GM18873 (cell line): ENCODE measurements around the gene SLC6A18.
"Not testable (repeated sequence)": the region's sequence is repeated elsewhere in the genome, so short reads cannot be mapped to it uniquely, and the experiment has no call there.

Experiments
- ATAC-seq: cut with Tn5 transposase; IDR thresholded peaks from one replicate; pipeline ENCODE4 v1.9.1; 2021; ENCODE audit warnings: mild to moderate bottlenecking, moderate library complexity, moderate number of reproducible peaks; ENCODE audit not compliant: unreplicated experiment, low FRiP score

The SLC6A18 gene

DNA sequence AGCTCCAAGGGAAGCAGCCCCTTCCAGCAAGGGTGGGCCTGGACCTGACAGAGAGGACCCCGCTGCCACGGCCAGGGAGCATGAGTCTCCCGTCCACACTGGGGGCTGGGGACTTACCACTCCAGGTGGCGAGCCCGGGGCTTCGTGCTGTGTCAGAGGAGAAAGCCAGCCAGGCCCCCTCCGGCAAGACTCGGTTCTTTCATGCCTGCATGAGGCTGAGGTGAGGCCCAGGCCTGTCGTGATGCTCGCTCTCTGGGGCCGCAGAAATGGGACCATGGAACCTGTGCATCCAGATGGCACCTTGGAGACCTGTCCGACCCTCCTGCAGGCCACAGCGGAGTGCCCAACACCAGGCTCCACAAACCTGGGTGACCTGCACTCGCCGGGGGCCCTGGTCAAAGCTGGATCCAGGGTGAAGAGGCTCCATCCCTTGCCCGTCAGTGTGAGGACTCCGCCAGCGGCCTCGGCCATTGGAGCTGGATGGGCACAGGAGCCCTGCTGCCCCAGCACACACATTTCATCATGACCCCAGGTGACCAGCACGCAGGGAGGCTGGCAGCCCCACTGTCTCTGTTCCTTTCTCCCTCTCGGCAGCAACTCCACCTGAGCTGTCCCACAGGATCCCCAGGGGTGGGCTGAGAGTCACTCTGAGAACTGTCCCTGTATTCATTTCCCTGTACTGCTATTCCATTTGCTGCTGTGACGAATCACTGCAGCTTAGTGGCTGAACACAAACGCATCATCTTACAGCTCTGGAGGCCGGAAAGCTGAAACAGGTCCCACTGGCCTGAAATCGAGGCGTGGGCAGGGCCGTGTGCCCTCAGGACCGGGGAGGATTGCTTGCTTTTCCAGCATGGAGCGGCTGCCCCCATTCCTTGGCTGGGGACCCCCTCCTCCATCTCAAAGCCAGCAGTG, 24.4 kb downstream of the SLC6A18 start:
- ATAC-seq, result no peak

DNA sequence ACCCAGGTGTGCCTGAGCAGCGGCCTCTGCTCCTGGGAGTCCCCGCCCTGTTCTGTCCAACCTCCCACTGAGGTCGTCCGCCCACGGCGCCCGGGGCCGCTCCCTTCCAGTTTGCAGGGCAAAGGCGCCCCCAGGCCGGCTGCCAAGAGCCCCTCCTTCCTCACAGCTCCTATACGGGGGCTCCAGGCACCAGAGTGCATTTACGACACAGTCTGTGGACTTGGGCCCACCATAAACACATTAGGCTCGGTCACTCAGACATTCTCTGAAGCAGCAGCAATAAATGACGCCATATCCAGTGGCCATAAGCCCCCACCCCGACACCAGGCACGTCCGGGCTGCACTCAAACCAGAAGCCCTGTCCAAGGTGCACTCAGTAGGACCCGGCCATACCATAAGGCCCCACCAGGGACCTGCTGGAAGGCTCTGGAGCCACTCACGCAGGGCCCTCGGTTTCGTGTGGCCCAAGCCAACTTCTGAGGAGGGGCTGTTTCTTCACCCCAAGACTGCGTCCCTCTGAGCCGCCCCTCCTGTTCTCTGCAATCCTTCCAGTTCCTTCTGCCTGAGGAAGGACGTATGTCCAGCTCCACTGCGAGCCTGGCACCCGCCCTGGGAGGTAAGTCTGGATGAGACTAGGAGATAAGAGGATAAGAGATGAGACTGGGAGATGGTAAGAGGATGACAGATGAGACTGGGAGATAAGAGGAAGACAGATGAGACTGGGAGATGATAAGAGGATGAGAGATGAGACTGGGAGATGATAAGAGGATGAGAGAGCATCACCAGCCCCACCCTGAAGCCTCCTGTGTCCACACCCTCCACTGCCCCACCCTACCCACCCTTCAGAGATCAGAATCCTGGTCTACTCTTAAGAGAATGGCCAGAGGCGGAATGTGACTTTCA, 26.7 kb downstream of the SLC6A18 start:
- ATAC-seq, result no peak

DNA sequence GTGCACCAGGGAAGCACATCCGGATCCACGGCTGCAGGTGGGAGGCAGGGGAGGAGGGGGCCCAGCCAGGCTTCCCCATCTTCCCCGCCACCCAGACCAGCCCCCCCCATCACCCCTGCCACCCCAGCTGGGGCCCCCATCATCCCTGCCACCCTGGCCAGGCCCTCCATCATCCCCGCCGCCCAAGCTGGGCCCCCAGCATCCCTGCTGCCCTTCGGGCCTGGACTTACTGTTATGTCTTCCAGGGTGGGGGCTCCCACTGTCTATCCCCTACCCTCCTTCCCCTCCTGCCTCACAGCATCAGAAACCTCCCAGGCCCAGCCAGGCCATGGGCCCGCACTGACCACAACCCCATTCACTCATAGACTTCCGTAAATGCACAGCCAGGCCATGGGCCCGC, 27.5 kb downstream of the SLC6A18 start:
- ATAC-seq, result no peak

DNA sequence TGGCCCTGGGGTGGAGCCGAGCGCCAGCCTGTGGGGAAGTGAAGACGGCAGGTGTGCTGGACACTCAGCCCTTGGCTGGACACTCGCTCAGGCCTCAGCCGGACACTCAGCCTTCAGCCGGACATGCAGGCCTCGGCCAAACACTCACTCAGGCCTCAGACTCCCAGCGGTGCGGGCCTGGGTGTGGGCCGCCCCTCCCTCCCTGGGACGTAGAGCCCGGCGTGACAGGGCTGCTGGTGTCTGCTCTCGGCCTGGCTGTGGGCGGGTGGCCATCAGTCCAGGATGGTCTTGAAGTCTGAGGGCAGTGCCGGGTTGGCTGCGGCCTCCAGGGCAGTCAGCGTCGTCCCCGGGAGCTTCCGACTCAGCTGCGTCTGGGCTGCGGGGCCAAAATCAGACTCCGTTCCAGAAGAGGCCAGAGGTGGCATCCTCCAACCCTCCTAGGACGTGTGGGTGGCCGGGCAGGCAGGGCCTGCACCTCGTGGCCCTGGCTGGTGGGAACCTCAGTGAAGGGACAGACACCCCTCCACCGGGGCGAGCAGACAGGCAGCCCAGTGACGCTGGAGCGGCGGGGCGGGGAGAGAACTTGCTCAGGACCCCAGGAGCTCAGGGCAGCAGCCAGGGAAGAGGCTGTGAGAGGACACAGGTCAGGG, 28.4 kb downstream of the SLC6A18 start:
- ATAC-seq, result no peak

DNA sequence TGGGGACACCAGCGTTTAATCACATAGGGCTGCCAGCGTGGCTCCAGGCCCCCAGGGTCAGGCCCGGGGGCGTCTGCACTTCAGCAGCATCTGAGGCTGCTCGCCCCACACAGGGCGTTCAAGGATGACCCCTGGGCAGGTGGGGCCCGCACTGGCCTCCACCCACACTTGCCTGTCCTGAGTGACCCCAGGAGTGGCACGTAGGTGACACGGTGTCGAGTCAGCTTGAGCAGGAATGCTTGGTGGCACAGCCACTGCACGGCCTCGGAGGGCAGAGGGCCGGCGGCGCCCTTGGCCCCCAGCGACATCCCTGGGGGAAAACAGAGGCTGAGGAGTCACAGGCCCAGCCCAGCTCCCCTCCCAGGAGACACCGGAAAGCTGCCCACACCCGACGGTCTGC, 29.0 kb downstream of the SLC6A18 start:
- ATAC-seq, result no peak

DNA sequence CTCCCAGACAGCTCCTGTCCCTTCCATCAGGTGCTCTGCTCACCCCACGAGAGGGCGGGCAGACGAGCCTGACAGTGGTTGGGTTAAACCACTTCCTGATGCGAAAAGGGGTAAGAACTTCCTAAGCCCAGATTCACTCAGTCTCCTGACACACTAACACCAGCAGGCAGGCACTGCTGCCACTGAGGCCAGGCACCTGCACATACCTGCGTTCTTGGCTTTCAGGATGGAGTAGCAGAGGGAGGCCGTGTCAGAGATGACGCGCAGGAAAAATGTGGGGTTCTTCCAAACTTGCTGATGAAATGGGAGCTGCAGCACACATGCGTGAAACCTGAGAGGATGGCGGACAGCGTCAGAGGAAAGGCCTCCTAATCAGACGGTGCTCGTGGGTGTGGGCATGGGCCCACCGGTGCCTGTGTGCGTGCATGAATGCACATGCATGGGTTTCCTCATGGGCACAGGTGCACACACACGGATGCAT, 29.9 kb downstream of the SLC6A18 start:
- ATAC-seq, result no peak

DNA sequence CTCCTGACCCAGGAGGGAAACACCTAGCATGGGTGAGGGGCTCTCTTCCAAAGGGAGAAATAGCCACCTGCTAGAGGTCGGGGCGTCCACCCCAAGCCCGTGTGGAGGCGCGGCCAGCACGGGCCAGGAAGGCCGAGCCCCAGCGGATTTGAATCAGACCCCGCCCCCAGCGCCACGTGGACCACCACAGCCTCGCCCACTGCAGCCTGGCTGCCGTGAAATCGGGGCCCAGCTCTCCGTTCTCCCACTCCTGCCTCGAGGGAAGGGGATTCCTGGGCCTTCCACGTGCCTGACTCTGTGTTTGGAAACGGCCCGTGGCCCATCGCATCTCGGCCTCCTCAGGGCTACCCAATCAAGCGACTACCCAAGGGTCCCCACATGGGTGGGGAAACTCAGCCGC, 31.6 kb downstream of the SLC6A18 start:
- no peak for ATAC-seq

DNA sequence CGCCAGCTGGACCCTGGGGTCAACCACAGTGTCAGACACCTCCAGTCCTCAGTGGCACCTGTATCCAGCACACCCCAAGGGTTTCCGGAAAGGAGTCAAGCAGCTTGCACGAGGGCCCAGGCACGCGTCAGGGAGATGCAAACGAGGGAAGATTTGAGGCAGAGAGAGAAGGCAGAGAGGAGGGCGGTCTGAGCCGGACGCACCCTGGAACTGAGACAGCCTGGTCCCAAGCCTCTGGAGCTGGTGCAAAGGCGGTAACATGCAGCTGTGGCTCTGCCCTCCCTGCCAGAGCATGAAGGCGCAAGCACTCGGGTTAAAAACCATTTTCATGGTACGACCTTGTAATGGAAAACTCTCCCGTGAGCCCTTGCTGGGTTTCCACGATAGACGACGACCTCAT, 32.2 kb downstream of the SLC6A18 start:
- no peak for ATAC-seq

DNA sequence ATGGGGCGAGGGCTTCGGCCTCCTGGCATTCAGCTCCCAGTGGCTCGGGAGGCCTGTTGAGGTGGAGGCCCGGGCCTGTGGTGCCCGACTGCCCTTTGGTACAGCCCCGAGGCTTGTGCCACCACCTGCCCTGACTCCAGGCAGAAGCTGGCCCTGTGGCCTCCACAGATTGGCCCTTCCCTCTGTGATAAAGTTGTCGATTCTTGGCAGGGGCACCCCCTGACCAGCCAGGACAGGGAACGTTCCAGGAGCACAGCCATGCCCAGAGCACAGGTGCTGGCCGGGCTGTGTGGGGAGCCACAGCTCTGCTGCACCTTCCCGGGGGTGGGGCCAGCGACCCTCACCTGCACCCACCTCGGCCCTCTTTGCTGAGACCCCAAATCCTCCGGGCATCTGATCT, 32.7 kb downstream of the SLC6A18 start:
- no peak for ATAC-seq

DNA sequence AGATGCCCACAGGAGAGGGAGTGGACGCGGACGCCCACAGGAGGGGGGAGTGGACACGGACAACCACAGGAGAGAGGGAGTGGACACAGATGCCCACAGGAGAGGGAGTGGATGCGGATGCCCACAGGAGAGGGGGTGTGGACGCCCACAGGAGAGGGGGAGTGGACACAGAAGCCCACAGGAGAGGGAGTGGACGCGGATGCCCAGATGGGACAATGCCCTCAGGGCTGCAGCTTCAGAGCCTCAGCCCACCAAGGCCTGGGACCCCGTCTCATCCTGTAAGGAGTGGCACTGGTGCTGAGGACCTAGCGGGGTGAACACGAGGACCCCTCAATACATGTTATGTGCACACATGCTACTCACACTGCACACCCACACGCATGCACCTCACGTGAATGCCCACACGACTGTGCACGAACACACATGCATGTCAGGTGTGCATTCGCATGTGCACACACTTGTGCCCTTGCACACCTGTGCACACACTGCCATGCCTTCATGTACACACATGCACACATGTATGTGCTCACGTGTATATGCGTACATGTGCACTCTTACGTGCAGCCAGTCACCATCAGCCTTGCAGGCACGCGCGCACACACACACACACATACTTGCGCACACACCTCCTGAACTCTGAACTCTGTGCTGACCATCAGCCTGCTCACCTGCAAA, 34.8 kb downstream of the SLC6A18 start:
- no peak for ATAC-seq

DNA sequence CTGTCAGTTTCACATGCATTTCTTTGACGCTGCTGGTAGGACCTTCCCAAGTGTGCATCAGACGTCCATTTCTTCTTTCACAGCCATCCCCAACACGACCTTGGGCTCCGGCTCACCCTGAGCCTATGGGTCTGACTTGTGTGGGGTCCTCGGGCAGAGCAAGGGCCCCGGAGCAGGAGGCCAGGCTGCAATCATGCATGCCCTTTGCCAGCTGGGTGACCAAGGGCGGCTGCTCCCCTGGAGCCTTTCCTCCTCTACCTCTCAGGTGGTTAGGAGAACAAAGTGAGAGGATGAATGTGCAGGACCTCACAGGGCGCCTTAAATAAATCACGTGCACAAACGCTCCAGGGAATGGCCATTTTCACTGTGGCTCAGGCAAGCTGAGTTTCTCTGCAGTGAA, 36.5 kb downstream of the SLC6A18 start:
- ATAC-seq, result no peak

DNA sequence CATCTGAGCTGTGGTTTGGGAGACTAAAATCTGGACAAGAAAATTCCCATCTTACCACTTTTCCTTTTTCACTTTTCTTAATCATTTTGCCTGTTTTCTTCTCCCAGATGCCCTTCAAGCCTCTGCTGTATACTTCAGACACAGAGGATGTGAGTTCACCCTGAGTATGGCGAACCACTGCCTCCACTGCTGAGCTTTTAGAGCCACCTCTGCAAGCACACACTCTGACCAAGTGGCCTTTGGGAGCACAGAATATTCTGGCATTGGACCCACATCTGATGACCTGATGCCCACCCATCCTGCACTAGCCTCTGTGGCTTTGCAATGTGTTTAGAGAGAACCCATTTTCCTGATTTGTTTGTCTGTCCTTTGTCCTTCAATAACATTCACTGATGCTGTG, 37.2 kb downstream of the SLC6A18 start:
- no peak for ATAC-seq

DNA sequence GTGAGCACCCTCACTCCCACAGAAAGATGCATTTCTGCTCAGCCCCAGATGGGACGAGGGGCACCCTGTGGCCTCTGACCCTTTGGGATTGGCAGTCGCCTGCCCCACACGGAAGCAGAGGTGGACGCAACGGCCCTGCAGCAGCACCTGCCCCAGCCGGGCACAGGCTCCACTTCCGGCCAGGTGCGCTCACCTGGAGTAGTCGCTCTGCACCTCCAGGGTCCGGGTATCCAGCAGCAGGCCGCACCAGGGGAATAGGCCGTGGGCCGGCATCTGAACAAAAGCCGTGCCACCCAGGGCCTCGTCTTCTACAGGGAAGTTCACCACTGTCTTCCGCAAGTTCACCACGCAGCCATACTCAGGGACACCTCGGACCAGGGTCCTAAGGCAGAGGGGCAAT, 39.0 kb downstream of the SLC6A18 start:
- ATAC-seq, result no peak

DNA sequence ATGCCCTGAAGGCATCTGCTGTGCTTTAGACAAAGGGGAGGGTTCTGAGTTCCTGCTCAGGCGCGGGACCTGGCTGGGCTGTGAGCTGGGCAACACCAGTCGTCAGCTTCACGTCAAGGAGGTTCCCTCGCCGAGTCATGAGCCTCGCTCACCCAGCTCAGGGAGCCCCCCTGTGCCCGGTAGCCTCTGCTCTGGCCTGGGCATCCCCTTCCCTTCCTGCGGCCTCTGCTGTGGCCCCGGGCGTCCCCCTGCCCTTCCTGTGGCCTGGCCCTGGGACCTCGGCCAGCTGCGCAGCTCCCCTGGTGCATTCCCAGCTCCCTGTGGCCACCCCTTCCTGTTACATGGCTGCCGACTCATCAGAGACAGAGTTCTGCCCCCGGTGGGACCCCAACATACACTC, 39.8 kb downstream of the SLC6A18 start:
- ATAC-seq, result no peak

DNA sequence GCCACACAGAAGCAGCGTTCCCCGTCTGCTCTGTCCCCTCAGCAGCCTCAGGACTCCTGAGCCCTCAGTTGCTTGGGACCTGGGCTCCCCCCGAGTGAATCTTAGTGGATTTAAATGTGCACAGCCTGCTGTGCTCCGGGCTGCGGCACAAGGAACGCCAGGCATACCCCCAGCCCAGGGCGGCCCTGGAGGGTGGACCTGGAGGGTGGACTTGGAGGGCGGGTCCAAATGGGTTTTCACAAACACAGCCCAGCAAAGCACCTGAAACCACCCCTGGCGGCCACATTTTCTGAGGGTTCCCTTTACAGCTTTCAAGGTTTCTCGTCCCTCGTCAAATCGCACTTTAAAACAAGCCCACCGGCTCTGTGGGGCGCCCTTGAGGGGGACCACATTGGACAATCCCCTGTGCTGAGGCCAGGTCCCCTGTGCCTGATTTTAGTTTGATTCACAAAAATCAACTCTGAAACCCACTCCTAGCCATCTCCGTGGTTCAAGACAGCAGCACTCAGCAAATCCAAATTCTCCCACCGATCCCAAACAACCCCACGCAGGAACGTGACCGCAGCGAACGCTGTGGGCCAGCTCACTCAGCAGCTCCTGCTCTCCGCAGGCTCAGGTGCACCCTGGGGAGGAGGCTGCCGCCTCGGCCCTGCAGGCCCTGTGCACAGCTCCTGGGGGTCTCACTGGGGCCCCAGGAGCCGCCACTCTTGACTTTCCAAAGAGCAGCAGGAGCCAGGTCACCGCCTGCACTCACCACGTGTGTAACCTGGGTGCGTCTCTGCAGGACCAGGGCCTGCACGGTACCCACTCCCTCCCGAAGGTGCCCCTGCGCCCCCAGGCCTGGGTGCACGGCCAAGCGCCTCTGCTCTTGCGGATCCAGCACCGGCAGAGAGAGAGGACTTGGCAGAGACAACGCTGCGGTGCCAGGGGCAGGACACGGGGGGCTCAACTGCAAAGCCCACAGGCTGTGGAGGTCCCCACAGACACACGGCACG, 40.6 kb downstream of the SLC6A18 start:
- ATAC-seq, result no peak

DNA sequence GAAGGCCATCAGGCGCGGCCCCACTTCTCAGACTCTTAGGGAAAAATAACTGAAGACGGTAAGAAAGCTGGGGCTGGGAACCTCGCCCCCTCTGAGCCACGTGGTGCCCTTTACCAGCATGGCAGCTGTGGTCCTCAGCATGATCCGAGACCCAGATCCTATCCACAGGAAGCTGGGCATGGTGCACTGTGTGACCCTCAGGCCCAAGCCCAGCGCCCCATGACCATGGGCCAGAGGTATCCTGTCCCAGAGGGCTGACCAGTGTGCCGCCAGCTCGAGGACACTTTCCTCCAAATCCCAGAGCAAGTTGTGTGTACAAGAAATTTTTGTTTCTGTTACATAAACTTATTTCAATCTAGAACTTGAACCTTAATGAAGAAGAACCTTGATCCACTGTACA, 41.6 kb downstream of the SLC6A18 start:
- no peak for ATAC-seq

DNA sequence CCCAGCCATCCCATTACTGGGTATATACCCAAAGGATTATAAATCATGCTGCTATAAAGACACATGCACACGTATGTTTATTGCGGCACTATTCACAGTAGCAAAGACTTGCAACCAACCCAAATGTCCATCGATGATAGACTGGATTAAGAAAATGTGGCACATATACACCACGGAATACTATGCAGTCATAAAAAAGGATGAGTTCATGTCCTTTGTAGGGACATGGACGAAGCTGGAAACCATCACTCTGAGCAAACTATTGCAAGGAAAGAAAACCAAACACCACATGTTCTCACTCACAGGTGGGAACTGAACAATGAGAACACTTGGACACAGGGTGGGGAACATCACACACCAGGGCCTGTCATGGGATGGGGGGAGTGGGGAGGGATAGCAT, 42.3 kb downstream of the SLC6A18 start:
- not testable (repeated sequence) for ATAC-seq

DNA sequence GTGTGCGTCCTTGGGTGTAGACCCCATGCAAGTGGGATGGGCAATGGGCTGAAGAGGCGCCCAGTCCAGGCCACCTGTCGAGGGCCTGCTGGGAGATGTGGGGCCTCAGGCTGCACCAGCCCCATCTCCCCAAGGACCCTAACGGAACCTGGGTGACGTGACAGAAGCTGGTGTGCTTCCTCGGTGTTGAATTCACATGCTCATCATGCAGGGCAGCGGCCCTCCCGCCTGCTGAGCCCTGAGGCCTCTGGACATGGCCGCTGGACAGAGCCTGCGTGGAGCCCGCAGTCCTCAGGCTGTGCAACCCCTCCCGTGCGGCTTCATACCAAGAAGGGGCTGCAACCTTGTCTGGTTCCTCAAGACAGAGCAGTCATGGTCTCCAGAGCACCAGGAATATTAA, 42.9 kb downstream of the SLC6A18 start:
- ATAC-seq, result no peak

DNA sequence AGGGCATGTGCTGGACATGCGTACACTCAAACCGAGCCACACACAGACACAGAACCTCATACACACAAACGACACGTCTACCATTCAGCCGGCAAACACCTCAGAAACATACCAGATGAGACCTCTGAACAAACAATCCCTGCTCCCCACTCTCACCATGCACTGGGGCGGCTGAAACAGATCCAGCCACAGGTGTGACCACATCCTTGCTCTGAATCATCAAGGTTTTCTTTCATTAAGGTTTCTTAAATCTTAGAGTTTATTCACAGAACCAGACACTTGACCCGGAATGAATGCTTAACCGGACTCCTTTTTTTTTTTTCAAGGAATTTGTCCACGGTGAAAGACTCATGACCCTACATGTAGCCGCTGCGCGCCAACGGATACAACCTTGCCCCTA, 43.5 kb downstream of the SLC6A18 start:
- no peak for ATAC-seq
